SK-N-SH treated with all-trans-retinoic acid at 6 μM for 48 hours (cell line): ENCODE measurements around the gene LRMDA.

Experiments used
- ATAC-seq: fragments of 200-7000 bp; cut with Tn5 transposase; 3 replicates; pipeline ENCODE4 v1.9.1; 2020; ENCODE audit warnings: mild to moderate bottlenecking, moderate library complexity
- ARNTL ChIP-seq: fragments of 450-650 bp; formaldehyde crosslinking; IDR thresholded peaks from 2 replicates; pipeline ENCODE4 v1.5.0; 2020; ENCODE audit warnings: low read depth, mild to moderate bottlenecking, moderate library complexity, borderline replicate concordance
- BACH2 ChIP-seq: fragments of 250-450 bp; sonication (Bioruptor Pico); IDR thresholded peaks from 2 replicates; pipeline ENCODE4 v1.9.0; 2021; ENCODE audit warnings: mild to moderate bottlenecking, borderline replicate concordance
- CSDC2 ChIP-seq: fragments of 250-450 bp; sonication (Bioruptor Pico); IDR thresholded peaks from 2 replicates; pipeline ENCODE4 v1.5.0; 2020; ENCODE audit warnings: mild to moderate bottlenecking, moderate library complexity
- CSRNP3 ChIP-seq: fragments of 250-450 bp; sonication (Bioruptor Pico); IDR thresholded peaks from 2 replicates; pipeline ENCODE4 v1.5.1; 2021; ENCODE audit warnings: mild to moderate bottlenecking, moderate library complexity
- ESRRG ChIP-seq: fragments of 250-450 bp; sonication (Bioruptor Pico); IDR thresholded peaks from 2 replicates; pipeline ENCODE4 v1.6.1; 2021; ENCODE audit warnings: mild to moderate bottlenecking
- GLIS3 ChIP-seq: fragments of 250-450 bp; sonication (Bioruptor Pico); IDR thresholded peaks from 2 replicates; pipeline ENCODE4 v1.5.0; 2020; ENCODE audit warnings: mild to moderate bottlenecking, moderate library complexity
- ISL1 ChIP-seq: fragments of 250-450 bp; sonication (Bioruptor Pico); IDR thresholded peaks from 2 replicates; pipeline ENCODE4 v2.1.2; 2022; ENCODE audit warnings: mild to moderate bottlenecking, moderate library complexity
- PATZ1 ChIP-seq: fragments of 250-450 bp; sonication (Bioruptor Pico); IDR thresholded peaks from 2 replicates; pipeline ENCODE4 v1.8.0; 2020; ENCODE audit warnings: mild to moderate bottlenecking, moderate library complexity, borderline replicate concordance
- POU6F1 ChIP-seq: fragments of 250-450 bp; sonication (Bioruptor Pico); IDR thresholded peaks from 2 replicates; pipeline ENCODE4 v1.8.0; 2021; ENCODE audit warnings: low read depth, mild to moderate bottlenecking, moderate library complexity, borderline replicate concordance
- PPARA ChIP-seq: fragments of 250-450 bp; sonication (Bioruptor Pico); IDR thresholded peaks from 2 replicates; pipeline ENCODE4 v1.5.0; 2020; ENCODE audit warnings: mild to moderate bottlenecking, borderline replicate concordance
- RARB ChIP-seq: fragments of 250-450 bp; sonication (Bioruptor Pico); IDR thresholded peaks from 2 replicates; pipeline ENCODE4 v1.8.0; 2021; ENCODE audit warnings: mild to moderate bottlenecking, moderate library complexity
- SNAI2 ChIP-seq: fragments of 250-450 bp; sonication (Bioruptor Pico); IDR thresholded peaks from 2 replicates; pipeline ENCODE4 v1.5.0; 2020; ENCODE audit warnings: mild to moderate bottlenecking, moderate library complexity
- TCF4 ChIP-seq: fragments of 250-450 bp; sonication (Bioruptor Pico); IDR thresholded peaks from 2 replicates; pipeline ENCODE4 v1.8.0; 2021; ENCODE audit warnings: mild to moderate bottlenecking, moderate library complexity, borderline replicate concordance
- TOX ChIP-seq: fragments of 250-450 bp; sonication (Bioruptor Pico); IDR thresholded peaks from 2 replicates; pipeline ENCODE4 v1.8.0; 2021; ENCODE audit warnings: mild to moderate bottlenecking, moderate library complexity, borderline replicate concordance
- TSHZ2 ChIP-seq: fragments of 250-450 bp; sonication (Bioruptor Pico); IDR thresholded peaks from 2 replicates; pipeline ENCODE4 v1.5.0; 2020; ENCODE audit warnings: mild to moderate bottlenecking, moderate library complexity
- ZC3H10 ChIP-seq: fragments of 250-450 bp; sonication (Bioruptor Pico); IDR thresholded peaks from 2 replicates; pipeline ENCODE4 v1.5.1; 2021; ENCODE audit warnings: mild to moderate bottlenecking, moderate library complexity
- ZFP3 ChIP-seq: fragments of 250-450 bp; sonication (Bioruptor Pico); IDR thresholded peaks from 2 replicates; pipeline ENCODE4 v1.5.0; 2020; ENCODE audit warnings: mild to moderate bottlenecking, moderate library complexity
- ZFP30 ChIP-seq: fragments of 450-650 bp; formaldehyde crosslinking; IDR thresholded peaks from 2 replicates; pipeline ENCODE4 v1.5.0; 2022; ENCODE audit warnings: mild to moderate bottlenecking, moderate library complexity
- ZNF70 ChIP-seq: fragments of 450-650 bp; formaldehyde crosslinking; IDR thresholded peaks from 2 replicates; pipeline ENCODE4 v1.5.0; 2020; ENCODE audit warnings: mild to moderate bottlenecking, moderate library complexity
- ZNF8 ChIP-seq: fragments of 450-650 bp; formaldehyde crosslinking; IDR thresholded peaks from 2 replicates; pipeline ENCODE4 v1.5.0; 2020; ENCODE audit warnings: mild to moderate bottlenecking, moderate library complexity
- TF ChIP-seq, protein P1 (sequence below): fragments of 250-450 bp; sonication (Bioruptor Pico); IDR thresholded peaks from 2 replicates; pipeline ENCODE4 v1.5.1; 2020; ENCODE audit warnings: low read depth, mild to moderate bottlenecking, moderate library complexity

Gene LRMDA

GRCh38 chr10:75788394-75789205 lies 357.2 kb downstream of the LRMDA start:
- no peak for TF ChIP-seq PPARA
- TF ChIP-seq POU6F1 (CRISPR knock-in tag) = no peak
- no peak for TF ChIP-seq ISL1 (CRISPR knock-in tag)
- no peak for TF ChIP-seq ZFP3
- no peak for TF ChIP-seq ARNTL (CRISPR knock-in tag)
- TF ChIP-seq BACH2 = no peak
- no peak for TF ChIP-seq CSDC2
- TF ChIP-seq ZC3H10 (CRISPR knock-in tag) = no peak
- no peak for TF ChIP-seq ZNF70 (CRISPR knock-in tag)
- no peak for TF ChIP-seq TCF4 (CRISPR knock-in tag)
- no peak for ATAC-seq

DNA sequence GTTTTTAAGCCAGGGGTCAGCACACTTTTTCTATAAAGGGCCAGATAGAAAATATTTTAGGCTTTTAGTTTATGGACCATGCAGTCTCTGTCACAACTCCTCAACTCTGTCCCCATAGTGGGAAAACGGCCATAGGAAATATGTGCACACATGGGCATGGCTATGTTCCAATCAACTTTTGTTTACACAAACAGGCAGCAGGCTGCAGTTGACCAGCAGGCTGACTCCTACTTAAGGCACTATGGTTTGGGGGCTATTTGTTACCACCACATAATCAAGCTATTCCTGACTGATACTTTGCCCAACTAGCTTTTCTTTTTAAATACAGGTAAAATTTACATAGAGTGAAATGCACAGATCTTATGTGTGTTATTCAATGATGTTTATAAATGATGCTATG lies 362.4 kb downstream of the LRMDA start:
- TF ChIP-seq ZFP30 (CRISPR knock-in tag) (no peak), PPARA (no peak), CSRNP3 (no peak), ISL1 (CRISPR knock-in tag) (no peak), RARB (CRISPR knock-in tag) (no peak)

DNA sequence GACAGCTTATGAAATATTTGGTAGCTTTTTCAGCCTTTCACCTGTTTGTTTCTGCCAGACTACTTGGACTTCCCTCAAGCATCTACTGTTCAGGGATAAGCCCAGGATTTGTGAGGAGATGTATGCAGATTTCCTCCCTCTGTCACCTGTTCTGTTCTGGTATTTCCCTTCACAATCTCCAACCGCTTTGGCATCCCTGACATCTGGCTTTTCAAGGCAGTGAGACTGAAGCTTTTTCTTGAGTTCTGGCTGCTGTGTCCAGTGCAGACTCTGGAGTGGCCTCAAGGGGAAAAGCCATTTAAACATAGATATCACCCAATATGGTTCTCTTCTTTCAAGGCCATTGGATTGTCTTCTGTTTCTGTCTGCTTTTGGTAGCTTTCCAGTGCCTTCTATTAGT lies 369.7 kb downstream of the LRMDA start:
- no peak for ATAC-seq
- TF ChIP-seq CSDC2 (no peak), GLIS3 (CRISPR knock-in tag) (no peak), POU6F1 (CRISPR knock-in tag) (no peak), BACH2 (no peak), ZNF70 (CRISPR knock-in tag) (no peak), ESRRG (CRISPR knock-in tag) (no peak), ZNF8 (CRISPR knock-in tag) (no peak), TCF4 (CRISPR knock-in tag) (no peak), TOX (no peak)

More for the DNA sequence above, 362.4 kb downstream of the LRMDA start:
- no peak for ATAC-seq

- TF ChIP-seq ZC3H10 (CRISPR knock-in tag) = no peak
- no peak for TF ChIP-seq TSHZ2
- TF ChIP-seq PATZ1 (CRISPR knock-in tag) = no peak
- TF ChIP-seq RARB (CRISPR knock-in tag) = no peak
- TF ChIP-seq, protein P1, sequence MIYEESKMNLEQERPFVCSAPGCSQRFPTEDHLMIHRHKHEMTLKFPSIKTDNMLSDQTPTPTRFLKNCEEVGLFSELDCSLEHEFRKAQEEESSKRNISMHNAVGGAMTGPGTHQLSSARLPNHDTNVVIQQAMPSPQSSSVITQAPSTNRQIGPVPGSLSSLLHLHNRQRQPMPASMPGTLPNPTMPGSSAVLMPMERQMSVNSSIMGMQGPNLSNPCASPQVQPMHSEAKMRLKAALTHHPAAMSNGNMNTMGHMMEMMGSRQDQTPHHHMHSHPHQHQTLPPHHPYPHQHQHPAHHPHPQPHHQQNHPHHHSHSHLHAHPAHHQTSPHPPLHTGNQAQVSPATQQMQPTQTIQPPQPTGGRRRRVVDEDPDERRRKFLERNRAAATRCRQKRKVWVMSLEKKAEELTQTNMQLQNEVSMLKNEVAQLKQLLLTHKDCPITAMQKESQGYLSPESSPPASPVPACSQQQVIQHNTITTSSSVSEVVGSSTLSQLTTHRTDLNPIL (CRISPR knock-in tag) = no peak
- TF ChIP-seq ISL1 (CRISPR knock-in tag) = no peak
- TF ChIP-seq PPARA = no peak
- no peak for TF ChIP-seq TCF4 (CRISPR knock-in tag)
- no peak for TF ChIP-seq BACH2
- TF ChIP-seq CSDC2 = no peak
- no peak for TF ChIP-seq SNAI2 (CRISPR knock-in tag)
- TF ChIP-seq ESRRG (CRISPR knock-in tag) = no peak
- TF ChIP-seq ZFP3 = no peak
- ATAC-seq = no peak
These were observed 370.2 kb downstream of the LRMDA start for GRCh38 chr10:75801661-75802060.
